WTC11 (cell line): ENCODE results near the gene TSSK2. TPM values are rescaled to one million over a fixed set of nuclear protein-coding genes. Genes with fewer than 3 reads are reported as not detected.

ENCODE experiments used
- ATAC-seq: fragments of 200-7000 bp; cut with Tn5 transposase; 2 replicates; pipeline ENCODE4 v1.10.0; 2021; ENCODE audit warnings: mild to moderate bottlenecking, moderate library complexity
- CTCF ChIA-PET: fragments of 300-600 bp; sonication (Branson Sonifier 250); formaldehyde crosslinking; loops from one replicate; lab custom pipeline; 2021; ENCODE audit warnings: antibody characterized with exemption; lab: Charles Lee
- POLR2A ChIA-PET: fragments of 350-600 bp; sonication (Branson Sonifier 250); formaldehyde crosslinking; loops from one replicate; lab custom pipeline; 2021; ENCODE audit warnings: antibody characterized with exemption; lab: Charles Lee
- DNase-seq: peaks from one replicate; pipeline ENCODE4 v3.0.0; 2021; ENCODE audit warnings: low spot score
- H3K27ac Mint-ChIP-seq: 2 replicates; pipeline ENCODE4 v1.8.0; 2021; ENCODE audit warnings: mixed read lengths
- H3K27me3 Mint-ChIP-seq: 2 replicates; pipeline ENCODE4 v1.8.0; 2021; ENCODE audit warnings: low read depth, mild to moderate bottlenecking, moderate library complexity, mixed read lengths
- H3K36me3 Mint-ChIP-seq: 2 replicates; pipeline ENCODE4 v1.8.0; 2021; ENCODE audit warnings: mixed read lengths
- H3K4me1 Mint-ChIP-seq: 2 replicates; pipeline ENCODE4 v1.8.0; 2022; ENCODE audit warnings: mixed read lengths
- H3K4me3 Mint-ChIP-seq: 2 replicates; pipeline ENCODE4 v1.8.0; 2021; ENCODE audit warnings: mild to moderate bottlenecking, moderate library complexity, mixed read lengths
- H3K9me3 Mint-ChIP-seq: 2 replicates; pipeline ENCODE4 v1.8.0; 2021; ENCODE audit warnings: mixed read lengths
- AFF4 ChIP-seq: sonication (generic); formaldehyde crosslinking; IDR thresholded peaks from 2 replicates; pipeline ENCODE4 v1.8.1; 2023; ENCODE audit warnings: mild to moderate bottlenecking, missing genetic modification reagents, borderline replicate concordance
- CREB1 ChIP-seq: sonication (generic); formaldehyde crosslinking; IDR thresholded peaks from 2 replicates; pipeline ENCODE4 v1.8.0; 2023; ENCODE audit warnings: mild to moderate bottlenecking, missing genetic modification reagents
- CTCF ChIP-seq: fragments of 200-600 bp; IDR thresholded peaks from 2 replicates; pipeline ENCODE4 v1.8.0; 2022; ENCODE audit warnings: antibody characterized with exemption
- ETV6 ChIP-seq: sonication (generic); formaldehyde crosslinking; IDR thresholded peaks from 2 replicates; pipeline ENCODE4 v1.8.1; 2022; ENCODE audit warnings: mild to moderate bottlenecking, missing genetic modification reagents
- GRHL2 ChIP-seq: fragments of 250-450 bp; sonication (Bioruptor Pico); IDR thresholded peaks from 2 replicates; pipeline ENCODE4 v1.8.0; 2022; ENCODE audit warnings: mild to moderate bottlenecking, moderate library complexity; ENCODE audit not compliant: insufficient replicate concordance, severe bottlenecking
- GTF2I ChIP-seq: fragments of 250-450 bp; sonication (Bioruptor Pico); conservative IDR thresholded peaks from 2 replicates; pipeline ENCODE4 v1.4.0; 2021; ENCODE audit warnings: mild to moderate bottlenecking
- HMGA2 ChIP-seq: fragments of 250-450 bp; sonication (Bioruptor Pico); IDR thresholded peaks from 2 replicates; pipeline ENCODE4 v1.4.0; 2021; ENCODE audit warnings: mild to moderate bottlenecking, moderate library complexity
- HMGXB4 ChIP-seq: sonication (generic); formaldehyde crosslinking; IDR thresholded peaks from 2 replicates; pipeline ENCODE4 v1.8.1; 2023; ENCODE audit warnings: mild to moderate bottlenecking, moderate library complexity, missing genetic modification reagents
- IRF1 ChIP-seq: sonication (generic); formaldehyde crosslinking; IDR thresholded peaks from 2 replicates; pipeline ENCODE4 v1.8.0; 2023; ENCODE audit warnings: missing genetic modification reagents
- IRF2 ChIP-seq: sonication (generic); formaldehyde crosslinking; IDR thresholded peaks from 2 replicates; pipeline ENCODE4 v1.8.0; 2022; ENCODE audit warnings: low read depth, missing genetic modification reagents, borderline replicate concordance
- MAX ChIP-seq: sonication (generic); formaldehyde crosslinking; IDR thresholded peaks from 2 replicates; pipeline ENCODE4 v1.8.0; 2022; ENCODE audit warnings: mild to moderate bottlenecking, missing genetic modification reagents
- MYBL2 ChIP-seq: sonication (generic); formaldehyde crosslinking; IDR thresholded peaks from 2 replicates; pipeline ENCODE4 v1.8.1; 2023; ENCODE audit warnings: mild to moderate bottlenecking, moderate library complexity, missing genetic modification reagents
- NFYB ChIP-seq: sonication (generic); formaldehyde crosslinking; conservative IDR thresholded peaks from 2 replicates; pipeline ENCODE4 v1.8.0; 2022; ENCODE audit warnings: low read depth, missing genetic modification reagents
- RORB ChIP-seq: fragments of 250-450 bp; sonication (Bioruptor Pico); IDR thresholded peaks from 2 replicates; pipeline ENCODE4 v1.9.0; 2021; ENCODE audit warnings: mild to moderate bottlenecking
- STAT6 ChIP-seq: sonication (generic); formaldehyde crosslinking; conservative IDR thresholded peaks from 2 replicates; pipeline ENCODE4 v1.8.1; 2023; ENCODE audit warnings: mild to moderate bottlenecking, low read depth, missing genetic modification reagents, moderate library complexity
- USF1 ChIP-seq: sonication (generic); formaldehyde crosslinking; IDR thresholded peaks from 2 replicates; pipeline ENCODE4 v1.8.0; 2022; ENCODE audit warnings: mild to moderate bottlenecking, missing genetic modification reagents
- ZMAT4 ChIP-seq: fragments of 250-450 bp; sonication (Bioruptor Pico); IDR thresholded peaks from 2 replicates; pipeline ENCODE4 v1.9.0; 2021; ENCODE audit warnings: mild to moderate bottlenecking
- ZNF423 ChIP-seq: fragments of 250-450 bp; sonication (Bioruptor Pico); IDR thresholded peaks from 2 replicates; pipeline ENCODE4 v2.1.2; 2022; ENCODE audit warnings: mild to moderate bottlenecking, moderate library complexity
- ZNF425 ChIP-seq: fragments of 250-450 bp; sonication (Bioruptor Pico); conservative IDR thresholded peaks from 2 replicates; pipeline ENCODE4 v1.9.0; 2021; ENCODE audit warnings: mild to moderate bottlenecking
- ZNF671 ChIP-seq: fragments of 250-450 bp; sonication (Bioruptor Pico); IDR thresholded peaks from 2 replicates; pipeline ENCODE4 v1.8.0; 2021; ENCODE audit warnings: mild to moderate bottlenecking
- total RNA-seq: library from RNA; stranded (reverse); gene quantifications from 3 replicates; pipeline ENCODE4 v1.2.3, GENCODE V29; 2021

TSSK2 gene
- total RNA-seq, 1 experiment from 2014 or later: not detected

- POLR2A ChIA-PET: interaction anchor here (0.7 kb wide), 1 partner anchor 27 kb away, joined by 3 read pairs; no protein-coding TSS in a partner anchor
- peak; percentile 28 for DNase-seq
- H3K4me1 Mint-ChIP-seq: peaks cover 24% of the 10 kb centered on the region
- TF ChIP-seq ZMAT4 (CRISPR knock-in tag) (no peak), IRF1 (no peak), USF1 (CRISPR knock-in tag) (no peak), GTF2I (CRISPR knock-in tag) (no peak), AFF4 (CRISPR knock-in tag) (no peak), HMGXB4 (no peak), HMGA2 (CRISPR knock-in tag) (no peak), MYBL2 (CRISPR knock-in tag) (no peak), GRHL2 (CRISPR knock-in tag) (no peak), STAT6 (CRISPR knock-in tag) (no peak), CTCF (no peak), ZNF423 (CRISPR knock-in tag) (no peak), MAX (CRISPR knock-in tag) (no peak), IRF2 (CRISPR knock-in tag) (no peak), ZNF425 (CRISPR knock-in tag) (no peak), CREB1 (CRISPR knock-in tag) (no peak), RORB (CRISPR knock-in tag) (no peak), ETV6 (CRISPR knock-in tag) (no peak), ZNF671 (CRISPR knock-in tag) (no peak), NFYB (CRISPR knock-in tag) (no peak)
- no peak overlapping the region for H3K4me3 Mint-ChIP-seq
- no peak overlapping the region for H3K27ac Mint-ChIP-seq
- H3K9me3 Mint-ChIP-seq: 0 out of 2 replicates have a peak, but pooled peaks cover 4% of the 10 kb centered on the region
- no peak for ATAC-seq
- CTCF ChIA-PET: interaction anchor here (0.6 to 3.5 kb wide), 13 partner anchors 11 to 482 kb away, joined by 3 to 22 read pairs (median 3); partner anchors contain the start of genes DGCR2 and SLC25A1
- H3K27me3 Mint-ChIP-seq: peaks cover 61% of the 10 kb centered on the region
- H3K36me3 Mint-ChIP-seq: peaks cover 4% of the 10 kb centered on the region; the same call in 1 of the 2 replicates
Measured at GRCh38 chr22:19147195-19147780, 16.2 kb downstream of the TSSK2 start.
